ENCODE results near the gene PARS2.

DNA sequence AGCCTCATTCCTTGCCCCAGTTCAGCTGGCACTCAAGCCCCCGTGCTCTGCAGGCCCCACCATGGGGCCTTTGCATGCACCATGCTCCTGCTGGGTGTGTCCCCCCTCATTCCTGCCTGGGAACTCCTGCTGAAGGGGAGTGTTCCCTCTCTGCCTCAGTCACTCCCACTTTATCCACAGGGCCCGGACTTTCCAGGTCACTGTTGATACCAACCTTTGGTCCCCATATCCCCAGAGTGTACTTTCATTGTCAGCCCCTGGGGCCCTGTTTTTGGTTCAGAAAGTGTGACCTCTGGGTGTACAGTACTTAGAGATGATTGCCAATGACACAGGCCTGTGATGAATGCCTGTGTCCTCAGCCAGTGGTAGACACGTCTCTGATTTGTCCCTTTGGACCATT, 33.9 kb upstream of the PARS2 start:
- no peak for TF ChIP-seq LEF1 (IDR thresholded peaks at IDR 0.05; ENCODE audit: borderline replicate concordance)
- TF ChIP-seq HDGF (IDR thresholded peaks at IDR 0.05; ENCODE audit: borderline replicate concordance) = no peak
- TF ChIP-seq, protein P1, sequence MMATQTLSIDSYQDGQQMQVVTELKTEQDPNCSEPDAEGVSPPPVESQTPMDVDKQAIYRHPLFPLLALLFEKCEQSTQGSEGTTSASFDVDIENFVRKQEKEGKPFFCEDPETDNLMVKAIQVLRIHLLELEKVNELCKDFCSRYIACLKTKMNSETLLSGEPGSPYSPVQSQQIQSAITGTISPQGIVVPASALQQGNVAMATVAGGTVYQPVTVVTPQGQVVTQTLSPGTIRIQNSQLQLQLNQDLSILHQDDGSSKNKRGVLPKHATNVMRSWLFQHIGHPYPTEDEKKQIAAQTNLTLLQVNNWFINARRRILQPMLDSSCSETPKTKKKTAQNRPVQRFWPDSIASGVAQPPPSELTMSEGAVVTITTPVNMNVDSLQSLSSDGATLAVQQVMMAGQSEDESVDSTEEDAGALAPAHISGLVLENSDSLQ (IDR thresholded peaks at IDR 0.05) = no peak
- no peak for TF ChIP-seq BHLHE40 (IDR thresholded peaks at IDR 0.05; ENCODE audit: borderline replicate concordance)
- TF ChIP-seq SP1 (IDR thresholded peaks at IDR 0.05) = no peak
- TF ChIP-seq FOXA1 (IDR thresholded peaks at IDR 0.05) = no peak
- TF ChIP-seq TARDBP (IDR thresholded peaks at IDR 0.05) = no peak
- no peak for TF ChIP-seq FOXK2 (IDR thresholded peaks at IDR 0.05)
- TF ChIP-seq SUZ12 (IDR thresholded peaks at IDR 0.05) = no peak
- TF ChIP-seq ZNF384 (IDR thresholded peaks at IDR 0.05) = no peak
- TF ChIP-seq CTBP1 (IDR thresholded peaks at IDR 0.05; ENCODE audit: borderline replicate concordance) = no peak
- no peak for TF ChIP-seq FOXM1 (IDR thresholded peaks at IDR 0.05; ENCODE audit: borderline replicate concordance)
- TF ChIP-seq ELF4 (IDR thresholded peaks at IDR 0.05) = no peak
- TF ChIP-seq L3MBTL2 (conservative IDR thresholded peaks at IDR 0.05) = no peak

Measured in HEK293T (cell line).